CD14-positive monocyte (primary cell): ENCODE results near the gene CTRB1. TPM values are rescaled to one million over a fixed set of nuclear protein-coding genes. Genes with fewer than 3 reads are reported as not detected.

Experiments used
- DNase-seq, 3 donors: peaks; one replicate each; pipeline ENCODE4 v3.0.0-alpha.2; 2011 to 2022
- H2AFZ ChIP-seq: 2 replicates; pipeline ENCODE4 v1.6.0; 2012; ENCODE audit warnings: mild to moderate bottlenecking, low read depth, low read length, inconsistent platforms; ENCODE audit not compliant: insufficient read depth, poor library complexity, severe bottlenecking
- H3K27ac ChIP-seq, 2 donors: 1 replicate in 1 of 2; 2 replicates in 1 of 2; pipeline ENCODE4 v1.5.1; 2012 to 2013; ENCODE audit warnings: low read length in 2 of 2, control low read depth in 1 of 2, inconsistent platforms in 1 of 2, low read depth in 1 of 2, mild to moderate bottlenecking in 1 of 2
- H3K27me3 ChIP-seq, 2 donors: one replicate each; pipeline versions ENCODE4 v1.6.0 to v1.6.1; 2011 to 2013; ENCODE audit warnings: low read length in 2 of 2; ENCODE audit not compliant: control insufficient read depth in 2 of 2, insufficient read depth in 2 of 2
- H3K36me3 ChIP-seq, 2 donors: replicated peaks in 1 of 2; 1 replicate in 1 of 2; 2 replicates in 1 of 2; pipeline versions ENCODE4 v1.5.1 to v1.6.1; 2012 to 2013; ENCODE audit warnings: low read length in 2 of 2, control low read depth in 1 of 2, inconsistent platforms in 1 of 2, mild to moderate bottlenecking in 1 of 2; ENCODE audit not compliant: insufficient read depth in 2 of 2, control insufficient read depth in 1 of 2
- H3K4me1 ChIP-seq, 2 donors: 1 replicate in 1 of 2; 2 replicates in 1 of 2; pipeline versions ENCODE4 v1.5.1 to v1.6.1; 2012 to 2013; ENCODE audit warnings: low read length in 2 of 2, control low read depth in 1 of 2, inconsistent platforms in 1 of 2, mild to moderate bottlenecking in 1 of 2, moderate library complexity in 1 of 2; ENCODE audit not compliant: insufficient read depth in 2 of 2, control insufficient read depth in 1 of 2
- H3K4me2 ChIP-seq: replicated peaks from 2 replicates; pipeline ENCODE3; 2012; ENCODE audit warnings: low read length, moderate library complexity, mild to moderate bottlenecking; ENCODE audit not compliant: poor library complexity, severe bottlenecking; ENCODE audit errors: extremely low read depth
- H3K4me3 ChIP-seq, 3 experiments: fragments of 200-600 bp in 1 of 3; sonication (generic) in 1 of 3; replicated peaks in 1 of 3; 1 replicate in 2 of 3; 2 replicates in 1 of 3; pipeline ENCODE4 v1.5.1; 2011 to 2013; ENCODE audit warnings: low read length in 3 of 3, mild to moderate bottlenecking in 3 of 3, control low read depth in 2 of 3, low read depth in 2 of 3, inconsistent platforms in 1 of 3, moderate library complexity in 1 of 3
- H3K79me2 ChIP-seq: 2 replicates; pipeline ENCODE4 v1.6.0; 2012; ENCODE audit warnings: mild to moderate bottlenecking, control low read depth, inconsistent platforms, low read length, moderate library complexity; ENCODE audit not compliant: insufficient read depth
- H3K9ac ChIP-seq: 2 replicates; pipeline ENCODE4 v1.6.0; 2017; ENCODE audit warnings: low read length, mild to moderate bottlenecking; ENCODE audit not compliant: insufficient read depth, poor library complexity, severe bottlenecking
- H3K9me3 ChIP-seq, 2 donors: replicated peaks in 1 of 2; 1 replicate in 1 of 2; 2 replicates in 1 of 2; pipeline versions ENCODE4 v1.5.1 to v1.6.1; 2012 to 2013; ENCODE audit warnings: low read length in 2 of 2, control low read depth in 1 of 2; ENCODE audit not compliant: control insufficient read depth in 1 of 2, insufficient read depth in 1 of 2
- H4K20me1 ChIP-seq: 2 replicates; pipeline ENCODE4 v1.6.0; 2012; ENCODE audit warnings: mild to moderate bottlenecking, low read length, control low read depth, moderate library complexity; ENCODE audit not compliant: insufficient read depth
- H3K27ac Mint-ChIP-seq, 7 donors: one replicate each; pipeline ENCODE4 v1.8.0; 2020; ENCODE audit warnings: mild to moderate bottlenecking in 7 of 7, mixed read lengths in 7 of 7, moderate library complexity in 6 of 7, inconsistent platforms in 2 of 7
- H3K27me3 Mint-ChIP-seq, 3 donors: one replicate each; pipeline ENCODE4 v1.8.0; 2021 to 2022; ENCODE audit warnings: low read depth in 3 of 3, mild to moderate bottlenecking in 3 of 3, mixed read lengths in 3 of 3, moderate library complexity in 3 of 3, inconsistent platforms in 1 of 3
- H3K36me3 Mint-ChIP-seq, 2 donors: one replicate each; pipeline ENCODE4 v1.8.0; 2020; ENCODE audit warnings: mixed read lengths in 2 of 2, inconsistent platforms in 1 of 2, mild to moderate bottlenecking in 1 of 2
- H3K4me1 Mint-ChIP-seq: one replicate; pipeline ENCODE4 v1.8.0; 2020; ENCODE audit warnings: mild to moderate bottlenecking, mixed read lengths
- H3K4me3 Mint-ChIP-seq, 2 donors: one replicate each; pipeline ENCODE4 v1.8.0; 2020; ENCODE audit warnings: mild to moderate bottlenecking in 2 of 2, mixed read lengths in 2 of 2, moderate library complexity in 1 of 2
- H3K9me3 Mint-ChIP-seq, 7 donors: one replicate each; pipeline ENCODE4 v1.8.0; 2020 to 2022; ENCODE audit warnings: mixed read lengths in 7 of 7, mild to moderate bottlenecking in 6 of 7, moderate library complexity in 6 of 7, inconsistent platforms in 2 of 7
- CTCF ChIP-seq: fragments of 200-600 bp; IDR thresholded peaks from one replicate; pipeline ENCODE4 v1.8.0; 2022; ENCODE audit warnings: antibody characterized with exemption, mild to moderate bottlenecking
- whole genome bisulfite sequencing: methylation state at CpG from one replicate; pipeline ENCODE4 v1.1.5; 2013; ENCODE audit warnings: missing lambda C conversion rate; ENCODE audit not compliant: insufficient coverage; 5-methylcytosine and 5-hydroxymethylcytosine counted together
- intact Hi-C, 2 donors: fragments of 100-400 bp; cut with micrococcal nuclease; formaldehyde crosslinking; loops; one replicate each; pipeline versions ENCODE4 v1.15.0 to v1.15.1; 2023
- polyA plus RNA-seq, 3 donors: library from polyadenylated mRNA; depleted of rRNA in 1 of 3; unstranded in 2 of 3; stranded (reverse) in 1 of 3; fragments of 300-500 nt in 2 of 3; fragments of >200 nt in 1 of 3; fragmentation: Illumina TruSeq in 2 of 3; gene quantifications; 1 replicate in 2 of 3; 2 replicates in 1 of 3; pipeline ENCODE4 v1.2.3, GENCODE V29; 2012 to 2021

CTRB1 gene
- polyA plus RNA-seq, 3 donors: not detected

GRCh38 chr16:75195811-75196790, 22.7 kb upstream of the CTRB1 start:
- Mint-ChIP-seq H3K9me3 (peaks cover 0 to 2% (median 0%) of the 10 kb centered on the region in 7 donors), H3K4me3 (peak overlapping the region in 1 of 2 donors; percentile 13), H3K4me1 (peaks cover 1% of the 10 kb centered on the region), H3K27ac (no peak overlapping the region), H3K36me3 (no peaks in the 10 kb centered on the region), H3K27me3 (peaks cover 57 to 77% (median 69%) of the 10 kb centered on the region in 3 donors)
- Histone ChIP-seq H3K4me1 (no peaks in the 10 kb centered on the region), H3K9ac (peak overlapping the region; percentile 1), H3K79me2 (no peaks in the 10 kb centered on the region), H3K27ac (no peak overlapping the region), H2AFZ (no peak overlapping the region), H3K27me3 (peaks cover 14 to 37% of the 10 kb centered on the region in 2 donors), H3K9me3 (no peaks in the 10 kb centered on the region), H3K36me3 (no peaks in the 10 kb centered on the region), H3K4me2 (no peak overlapping the region), H3K4me3 (no peak overlapping the region), H4K20me1 (no peaks in the 10 kb centered on the region)
- no peak for DNase-seq
- TF ChIP-seq CTCF: no peak
- intact Hi-C loops: loop anchor here (5.0 to 10.0 kb wide), 2 partner anchors 566 to 569 kb away; no protein-coding TSS in a partner anchor
- 89% methylated on average over 21 of the region's 24 CpGs for WGBS

- Histone ChIP-seq H3K9ac (peak overlapping the region; percentile 1), H3K27ac (no peak overlapping the region), H2AFZ (no peak overlapping the region), H3K4me3 (no peak overlapping the region), H3K36me3 (no peaks in the 10 kb centered on the region), H3K4me1 (no peaks in the 10 kb centered on the region), H3K79me2 (no peaks in the 10 kb centered on the region), H3K9me3 (no peaks in the 10 kb centered on the region), H4K20me1 (no peaks in the 10 kb centered on the region), H3K4me2 (no peak overlapping the region), H3K27me3 (peaks cover 14 to 43% of the 10 kb centered on the region in 2 donors)
- no peak for DNase-seq
- Mint-ChIP-seq H3K4me3 (peak overlapping the region in 1 of 2 donors; percentile 13), H3K4me1 (peaks cover 4% of the 10 kb centered on the region), H3K27ac (peak overlapping the region in 1 of 7 donors; percentile 30), H3K36me3 (no peaks in the 10 kb centered on the region), H3K27me3 (peaks cover 63 to 81% (median 73%) of the 10 kb centered on the region in 3 donors), H3K9me3 (peaks cover 0 to 2% (median 0%) of the 10 kb centered on the region in 7 donors)
- WGBS: 93% methylated on average over 3 of the region's 9 CpGs
- no peak for TF ChIP-seq CTCF
- intact Hi-C loops: loop anchor here (5.0 to 10.0 kb wide), 2 partner anchors 565 to 568 kb away; no protein-coding TSS in a partner anchor
These were observed 22.0 kb upstream of the CTRB1 start for GRCh38 chr16:75196836-75197235.
